Activated CD4-positive, alpha-beta T cell treated with anti-CD3 and anti-CD28 coated beads, Interleukin-2, amount 10 ng/mL, durations not matched to agents 24 days and 14 days (primary cell): ENCODE data around the gene TLR6. TPM values are rescaled to one million over a fixed set of nuclear protein-coding genes. Genes with fewer than 3 reads are reported as not detected.
A peak's percentile ranks its signal among the peaks of the same experiment; 100 is the strongest.

ENCODE experiments used
- DNase-seq: peaks from one replicate; pipeline ENCODE4 v3.0.0; 2022
- H3K27ac Mint-ChIP-seq: one replicate; pipeline ENCODE4 v1.8.0; 2022; ENCODE audit warnings: mild to moderate bottlenecking, mixed read lengths
- H3K27me3 Mint-ChIP-seq: one replicate; pipeline ENCODE4 v1.8.0; 2022; ENCODE audit warnings: mixed read lengths
- H3K36me3 Mint-ChIP-seq: one replicate; pipeline ENCODE4 v1.8.0; 2022; ENCODE audit warnings: low read depth, mild to moderate bottlenecking, mixed read lengths
- H3K4me1 Mint-ChIP-seq: one replicate; pipeline ENCODE4 v1.8.0; 2021; ENCODE audit warnings: mixed read lengths
- H3K4me3 Mint-ChIP-seq: one replicate; pipeline ENCODE4 v1.8.0; 2022; ENCODE audit warnings: mild to moderate bottlenecking, moderate library complexity, mixed read lengths
- H3K9me3 Mint-ChIP-seq: one replicate; pipeline ENCODE4 v1.8.0; 2021; ENCODE audit warnings: mixed read lengths
- intact Hi-C: fragments of 100-400 bp; cut with micrococcal nuclease; formaldehyde crosslinking; loops from one replicate; pipeline ENCODE4 v1.15.1; 2023
- total RNA-seq: library from RNA; stranded (reverse); gene quantifications from 2 replicates; pipeline ENCODE4 v1.2.3, GENCODE V29; 2022

Gene TLR6
- total RNA-seq, 1 donor from 2014 or later = 1.1 TPM

DNA sequence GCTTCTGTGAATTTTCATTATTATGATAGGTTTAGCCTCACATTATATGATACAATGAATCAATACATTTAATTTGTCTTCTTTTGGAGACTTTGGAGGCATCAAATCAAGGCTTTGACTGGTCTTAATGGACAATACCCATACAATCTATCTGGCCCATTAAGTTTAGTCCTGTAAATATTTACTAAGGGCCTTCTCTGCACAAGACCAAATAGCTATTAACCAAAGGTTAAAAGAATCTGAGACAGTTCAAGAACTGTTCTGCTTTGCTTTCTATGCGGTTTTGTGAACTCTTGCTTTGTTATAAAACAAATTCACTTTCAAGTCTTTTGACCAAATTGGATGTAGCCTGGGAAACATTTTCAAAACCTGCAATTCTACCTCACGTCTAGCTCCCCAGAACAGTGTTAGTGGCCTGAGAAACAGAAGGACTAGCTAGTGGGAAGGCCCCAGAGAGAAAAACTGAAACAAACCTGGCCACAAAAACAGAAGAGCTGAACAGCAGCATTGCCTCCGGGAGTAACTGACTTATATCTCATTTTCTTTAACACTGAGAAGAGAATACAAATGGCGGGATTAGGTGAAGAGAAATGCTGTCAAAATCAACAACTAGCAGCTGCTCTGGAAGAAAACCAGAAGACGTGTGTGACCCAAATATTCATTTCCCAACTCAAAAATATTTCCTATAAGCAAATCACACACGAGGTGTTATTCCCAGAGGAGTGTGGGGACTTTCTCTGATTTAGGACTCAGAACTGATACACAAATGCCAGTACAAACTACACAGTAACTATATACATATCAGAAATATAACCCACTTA, 52.6 kb downstream of the TLR6 start:
- no peaks in the 10 kb centered on the region for H3K27me3 Mint-ChIP-seq
- peaks cover 43% of the 10 kb centered on the region for H3K36me3 Mint-ChIP-seq
- H3K9me3 Mint-ChIP-seq = peaks cover 33% of the 10 kb centered on the region
- peak overlapping the region; percentile 81 for H3K4me3 Mint-ChIP-seq
- peak; percentile 78 for DNase-seq
- H3K4me1 Mint-ChIP-seq = peaks cover 29% of the 10 kb centered on the region
- intact Hi-C loops = loop anchor here (1.0 to 5.0 kb wide), 5 partner anchors 15 to 671 kb away; partner anchors contain the start of gene TLR6
- peak overlapping the region; percentile 86 for H3K27ac Mint-ChIP-seq

DNA sequence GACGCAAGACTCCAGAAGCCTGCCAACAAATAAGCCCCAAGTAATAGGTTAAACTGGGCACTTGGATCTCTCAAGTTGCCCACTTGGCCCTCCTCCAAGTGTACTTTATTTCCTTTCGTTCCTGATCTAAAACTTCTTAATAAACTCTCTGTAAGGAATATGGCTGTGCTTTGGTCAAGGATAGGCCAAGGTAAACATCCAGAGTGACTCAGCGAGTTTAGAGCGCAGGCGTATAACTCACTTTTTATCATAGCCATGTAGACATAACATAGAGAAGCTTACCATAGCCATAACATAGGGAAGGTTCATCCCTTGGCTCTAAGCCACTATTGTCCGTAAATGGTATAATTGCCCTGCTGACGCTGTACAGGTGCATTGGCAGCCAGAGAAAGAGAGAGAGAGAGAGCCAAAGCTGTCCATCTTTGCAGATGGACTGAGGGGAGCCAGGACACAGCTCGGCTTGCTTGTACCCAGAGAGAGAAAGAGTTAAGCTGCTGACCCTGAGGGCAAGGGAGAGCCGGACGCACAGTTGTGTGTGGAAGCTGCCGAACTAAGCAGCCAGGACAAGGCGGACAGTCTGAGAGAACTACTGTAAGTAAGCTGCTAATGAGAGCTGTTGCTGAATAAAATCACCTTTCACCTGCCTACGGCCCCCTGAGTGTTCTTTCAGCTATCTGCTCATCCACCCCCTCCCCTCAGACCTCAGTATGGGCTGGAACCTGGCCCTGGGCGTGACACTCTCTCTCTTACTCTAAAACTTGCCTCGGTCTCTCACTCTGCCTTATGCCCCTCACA, 53.9 kb downstream of the TLR6 start:
- DNase-seq = no peak
- Mint-ChIP-seq H3K27me3 (no peaks in the 10 kb centered on the region), H3K36me3 (peaks cover 56% of the 10 kb centered on the region), H3K9me3 (peaks cover 34% of the 10 kb centered on the region), H3K4me1 (peaks cover 29% of the 10 kb centered on the region), H3K4me3 (peak overlapping the region; percentile 42), H3K27ac (peak overlapping the region; percentile 23)
- intact Hi-C loops = loop anchor here (5.0 kb wide), 1 partner anchor 490 kb away; no protein-coding TSS in a partner anchor

DNA sequence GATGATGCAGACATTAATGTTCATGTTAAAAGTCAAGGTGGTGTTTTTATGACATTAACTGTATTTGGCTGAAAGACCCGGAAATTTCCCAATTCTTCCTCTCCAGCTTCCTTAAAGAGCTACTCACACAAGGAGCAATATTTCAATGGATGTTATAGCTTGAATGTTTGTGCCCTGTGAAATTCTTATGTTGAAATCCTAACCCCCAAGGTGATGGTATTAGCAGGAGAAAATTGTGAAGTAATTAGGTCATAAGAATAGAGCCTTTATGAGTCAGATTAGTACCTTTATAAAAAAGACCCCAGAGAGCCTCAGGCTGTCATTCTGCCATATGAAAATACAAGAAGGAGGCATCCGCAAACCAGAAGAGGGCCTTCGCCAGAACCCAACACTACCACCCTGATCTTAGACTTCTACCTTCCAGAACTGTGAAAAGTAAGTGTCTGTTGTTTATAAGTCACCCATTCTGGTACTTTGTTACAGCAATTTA, 55.6 kb downstream of the TLR6 start:
- DNase-seq = peak; percentile 40
- Mint-ChIP-seq H3K36me3 (peaks cover 73% of the 10 kb centered on the region), H3K4me1 (peaks cover 27% of the 10 kb centered on the region), H3K27me3 (no peaks in the 10 kb centered on the region), H3K9me3 (peaks cover 40% of the 10 kb centered on the region), H3K4me3 (no peak overlapping the region), H3K27ac (no peak overlapping the region)
- intact Hi-C loops = loop anchor here (5.0 kb wide), 1 partner anchor 489 kb away; no protein-coding TSS in a partner anchor

DNA sequence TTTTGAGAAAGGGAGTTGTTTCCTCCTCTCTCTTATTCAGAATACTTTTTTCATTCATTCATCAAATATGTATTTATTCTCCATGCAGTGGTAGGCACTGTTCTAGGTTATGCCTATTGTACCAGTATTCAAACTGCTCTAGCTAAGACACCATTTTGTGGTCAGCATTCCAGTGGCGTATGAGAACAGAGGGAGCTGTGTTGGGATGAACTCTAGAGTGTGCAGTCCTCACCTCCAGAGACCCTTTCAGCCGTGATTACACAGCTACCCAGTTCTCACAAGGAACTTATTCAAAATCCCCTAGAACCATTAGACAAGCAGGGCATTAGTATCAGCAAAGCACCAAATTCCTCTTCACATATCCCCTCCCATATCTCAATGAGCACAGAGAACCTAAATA, 56.3 kb downstream of the TLR6 start:
- H3K27ac Mint-ChIP-seq = no peak overlapping the region
- peaks cover 79% of the 10 kb centered on the region for H3K36me3 Mint-ChIP-seq
- peaks cover 21% of the 10 kb centered on the region for H3K4me1 Mint-ChIP-seq
- H3K9me3 Mint-ChIP-seq = peaks cover 40% of the 10 kb centered on the region
- intact Hi-C loops = loop anchor here (5.0 kb wide), 1 partner anchor 488 kb away; no protein-coding TSS in a partner anchor
- DNase-seq = no peak
- no peaks in the 10 kb centered on the region for H3K27me3 Mint-ChIP-seq
- no peak overlapping the region for H3K4me3 Mint-ChIP-seq

DNA sequence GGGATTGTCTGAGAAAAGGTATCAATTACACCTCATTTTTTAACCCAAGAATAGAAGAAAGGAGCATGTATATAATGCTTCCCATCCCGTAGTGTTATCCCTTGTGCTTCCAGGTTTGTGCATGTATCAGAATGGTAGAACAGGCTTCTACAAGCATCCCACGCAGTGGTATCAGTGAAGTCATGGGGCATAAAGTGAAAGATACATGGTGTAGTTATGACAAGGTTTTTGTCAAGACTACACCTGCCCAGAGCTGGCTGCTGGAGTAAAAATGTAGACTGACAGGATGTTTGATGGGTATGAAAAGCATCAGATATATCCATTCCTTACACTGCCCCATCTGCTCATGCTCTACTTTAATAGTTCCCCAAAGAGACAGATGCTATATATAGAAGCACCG, 61.5 kb downstream of the TLR6 start:
- peaks cover 26% of the 10 kb centered on the region for H3K9me3 Mint-ChIP-seq
- H3K36me3 Mint-ChIP-seq = peaks cover 82% of the 10 kb centered on the region
- no peak overlapping the region for H3K4me3 Mint-ChIP-seq
- H3K27me3 Mint-ChIP-seq = no peaks in the 10 kb centered on the region
- intact Hi-C loops = no loop called here
- H3K4me1 Mint-ChIP-seq = peaks cover 14% of the 10 kb centered on the region
- peak; percentile 34 for DNase-seq
- H3K27ac Mint-ChIP-seq = no peak overlapping the region

GRCh38 chr4:38794051-38794450, 62.6 kb downstream of the TLR6 start:
- no peak overlapping the region for H3K27ac Mint-ChIP-seq
- DNase-seq = no peak
- intact Hi-C loops = no loop called here
- H3K27me3 Mint-ChIP-seq = no peaks in the 10 kb centered on the region
- H3K36me3 Mint-ChIP-seq = peaks cover 77% of the 10 kb centered on the region
- peaks cover 14% of the 10 kb centered on the region for H3K4me1 Mint-ChIP-seq
- H3K9me3 Mint-ChIP-seq = peaks cover 20% of the 10 kb centered on the region
- no peak overlapping the region for H3K4me3 Mint-ChIP-seq

- H3K27me3 Mint-ChIP-seq = no peaks in the 10 kb centered on the region
- peaks cover 20% of the 10 kb centered on the region for H3K4me1 Mint-ChIP-seq
- peak overlapping the region; percentile 36 for H3K4me3 Mint-ChIP-seq
- intact Hi-C loops = no loop called here
- DNase-seq = peak; percentile 63
- peaks cover 54% of the 10 kb centered on the region for H3K36me3 Mint-ChIP-seq
- H3K9me3 Mint-ChIP-seq = peaks cover 15% of the 10 kb centered on the region
- H3K27ac Mint-ChIP-seq = peak overlapping the region; percentile 19
These were observed 65.6 kb downstream of the TLR6 start for GRCh38 chr4:38791010-38791409.

- intact Hi-C loops = no loop called here
- Mint-ChIP-seq H3K9me3 (peaks cover 7% of the 10 kb centered on the region), H3K36me3 (peaks cover 29% of the 10 kb centered on the region), H3K27ac (no peak overlapping the region), H3K4me1 (peaks cover 21% of the 10 kb centered on the region), H3K4me3 (no peak overlapping the region), H3K27me3 (no peaks in the 10 kb centered on the region)
- no peak for DNase-seq
These were observed 68.3 kb downstream of the TLR6 start for GRCh38 chr4:38788317-38788716.

GRCh38 chr4:38787693-38788092, 68.9 kb downstream of the TLR6 start:
- Mint-ChIP-seq H3K36me3 (peaks cover 26% of the 10 kb centered on the region), H3K27ac (no peak overlapping the region), H3K4me3 (no peak overlapping the region), H3K9me3 (peaks cover 7% of the 10 kb centered on the region), H3K4me1 (peaks cover 22% of the 10 kb centered on the region), H3K27me3 (peaks cover 2% of the 10 kb centered on the region)
- no peak for DNase-seq
- intact Hi-C loops = no loop called here

GRCh38 chr4:38785901-38786402, 70.7 kb downstream of the TLR6 start:
- peaks cover 16% of the 10 kb centered on the region for H3K4me1 Mint-ChIP-seq
- H3K36me3 Mint-ChIP-seq = peaks cover 18% of the 10 kb centered on the region
- H3K4me3 Mint-ChIP-seq = no peak overlapping the region
- intact Hi-C loops = no loop called here
- H3K27me3 Mint-ChIP-seq = peaks cover 2% of the 10 kb centered on the region
- no peak overlapping the region for H3K27ac Mint-ChIP-seq
- peak; percentile 47 for DNase-seq
- peaks cover 7% of the 10 kb centered on the region for H3K9me3 Mint-ChIP-seq

GRCh38 chr4:38785041-38785790, 71.4 kb downstream of the TLR6 start:
- no peak for DNase-seq
- no peak overlapping the region for H3K27ac Mint-ChIP-seq
- H3K27me3 Mint-ChIP-seq = peaks cover 2% of the 10 kb centered on the region
- intact Hi-C loops = no loop called here
- no peak overlapping the region for H3K4me3 Mint-ChIP-seq
- peaks cover 7% of the 10 kb centered on the region for H3K9me3 Mint-ChIP-seq
- peaks cover 12% of the 10 kb centered on the region for H3K4me1 Mint-ChIP-seq
- H3K36me3 Mint-ChIP-seq = peaks cover 13% of the 10 kb centered on the region

- Mint-ChIP-seq H3K9me3 (peaks cover 3% of the 10 kb centered on the region), H3K27me3 (peaks cover 2% of the 10 kb centered on the region), H3K4me1 (peaks cover 12% of the 10 kb centered on the region), H3K4me3 (no peak overlapping the region), H3K27ac (no peak overlapping the region), H3K36me3 (peaks cover 6% of the 10 kb centered on the region)
- intact Hi-C loops = loop anchor here (5.0 kb wide), 1 partner anchor 717 kb away; no protein-coding TSS in a partner anchor
- no peak for DNase-seq
These were observed 72.5 kb downstream of the TLR6 start for GRCh38 chr4:38784141-38784540.

DNA sequence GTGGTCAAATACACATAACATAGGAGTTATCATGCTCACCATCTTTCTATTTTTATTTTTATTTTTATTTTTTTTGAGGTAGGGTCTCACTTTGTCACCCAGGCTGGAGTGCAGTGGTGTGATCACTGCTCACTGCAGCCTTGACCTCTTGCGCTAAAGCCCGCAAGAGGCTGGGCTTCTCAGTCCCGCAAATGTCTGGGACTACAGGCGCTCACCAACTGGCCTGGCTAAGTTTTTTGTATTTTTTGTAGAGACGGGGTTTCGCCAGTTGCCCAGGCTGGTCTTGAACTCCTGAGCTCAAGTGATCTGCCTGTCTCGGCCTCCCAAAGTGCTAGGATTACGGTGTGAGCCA, 73.5 kb downstream of the TLR6 start:
- peak; percentile 44 for DNase-seq
- Mint-ChIP-seq H3K4me1 (peaks cover 12% of the 10 kb centered on the region), H3K9me3 (peaks cover 3% of the 10 kb centered on the region), H3K27ac (no peak overlapping the region), H3K27me3 (peaks cover 2% of the 10 kb centered on the region), H3K4me3 (no peak overlapping the region), H3K36me3 (peaks cover 6% of the 10 kb centered on the region)
- intact Hi-C loops = loop anchor here (2.0 to 5.0 kb wide), 2 partner anchors 22 to 716 kb away; no protein-coding TSS in a partner anchor
